ENCODE results near the gene COA8.

Gene COA8

GRCh38 chr14:103519043-103519836, 43.5 kb upstream of the COA8 start:
- TF ChIP-seq, protein P1, sequence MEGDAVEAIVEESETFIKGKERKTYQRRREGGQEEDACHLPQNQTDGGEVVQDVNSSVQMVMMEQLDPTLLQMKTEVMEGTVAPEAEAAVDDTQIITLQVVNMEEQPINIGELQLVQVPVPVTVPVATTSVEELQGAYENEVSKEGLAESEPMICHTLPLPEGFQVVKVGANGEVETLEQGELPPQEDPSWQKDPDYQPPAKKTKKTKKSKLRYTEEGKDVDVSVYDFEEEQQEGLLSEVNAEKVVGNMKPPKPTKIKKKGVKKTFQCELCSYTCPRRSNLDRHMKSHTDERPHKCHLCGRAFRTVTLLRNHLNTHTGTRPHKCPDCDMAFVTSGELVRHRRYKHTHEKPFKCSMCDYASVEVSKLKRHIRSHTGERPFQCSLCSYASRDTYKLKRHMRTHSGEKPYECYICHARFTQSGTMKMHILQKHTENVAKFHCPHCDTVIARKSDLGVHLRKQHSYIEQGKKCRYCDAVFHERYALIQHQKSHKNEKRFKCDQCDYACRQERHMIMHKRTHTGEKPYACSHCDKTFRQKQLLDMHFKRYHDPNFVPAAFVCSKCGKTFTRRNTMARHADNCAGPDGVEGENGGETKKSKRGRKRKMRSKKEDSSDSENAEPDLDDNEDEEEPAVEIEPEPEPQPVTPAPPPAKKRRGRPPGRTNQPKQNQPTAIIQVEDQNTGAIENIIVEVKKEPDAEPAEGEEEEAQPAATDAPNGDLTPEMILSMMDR (IDR thresholded peaks at IDR 0.05; ENCODE audit: low read depth, low read length), result no peak
- no peak overlapping the region for H3K4me3 ChIP-seq (ENCODE audit: low read depth, low read length)

- H3K4me3 ChIP-seq (ENCODE audit: low read depth, low read length), result no peak overlapping the region
- TF ChIP-seq, protein P1 (IDR thresholded peaks at IDR 0.05; ENCODE audit: low read depth, low read length), result no peak
Measured at GRCh38 chr14:103519837-103520212, 42.9 kb upstream of the COA8 start.

DNA sequence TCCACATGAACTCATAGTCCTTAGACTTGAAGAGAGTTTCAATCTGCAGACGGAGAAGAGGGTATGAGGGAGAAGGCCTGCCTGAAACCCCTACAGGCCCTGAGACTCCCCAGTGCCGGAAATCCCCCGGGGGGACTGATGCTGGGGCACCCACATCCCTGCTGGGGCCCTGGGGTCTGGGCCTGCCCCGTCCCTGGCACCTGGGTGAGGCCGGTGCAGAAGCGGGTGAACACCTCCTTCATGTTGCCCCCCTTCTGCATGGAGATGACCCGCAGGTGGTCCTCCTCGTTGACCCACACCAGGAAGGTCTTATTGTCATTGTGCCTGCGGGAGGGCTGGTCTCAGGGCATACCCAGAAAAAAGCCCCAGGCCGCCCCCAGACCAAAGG, 42.5 kb upstream of the COA8 start:
- TF ChIP-seq, protein P1 (IDR thresholded peaks at IDR 0.05; ENCODE audit: low read depth, low read length), result no peak
- H3K4me3 ChIP-seq (ENCODE audit: low read depth, low read length), result no peak overlapping the region

DNA sequence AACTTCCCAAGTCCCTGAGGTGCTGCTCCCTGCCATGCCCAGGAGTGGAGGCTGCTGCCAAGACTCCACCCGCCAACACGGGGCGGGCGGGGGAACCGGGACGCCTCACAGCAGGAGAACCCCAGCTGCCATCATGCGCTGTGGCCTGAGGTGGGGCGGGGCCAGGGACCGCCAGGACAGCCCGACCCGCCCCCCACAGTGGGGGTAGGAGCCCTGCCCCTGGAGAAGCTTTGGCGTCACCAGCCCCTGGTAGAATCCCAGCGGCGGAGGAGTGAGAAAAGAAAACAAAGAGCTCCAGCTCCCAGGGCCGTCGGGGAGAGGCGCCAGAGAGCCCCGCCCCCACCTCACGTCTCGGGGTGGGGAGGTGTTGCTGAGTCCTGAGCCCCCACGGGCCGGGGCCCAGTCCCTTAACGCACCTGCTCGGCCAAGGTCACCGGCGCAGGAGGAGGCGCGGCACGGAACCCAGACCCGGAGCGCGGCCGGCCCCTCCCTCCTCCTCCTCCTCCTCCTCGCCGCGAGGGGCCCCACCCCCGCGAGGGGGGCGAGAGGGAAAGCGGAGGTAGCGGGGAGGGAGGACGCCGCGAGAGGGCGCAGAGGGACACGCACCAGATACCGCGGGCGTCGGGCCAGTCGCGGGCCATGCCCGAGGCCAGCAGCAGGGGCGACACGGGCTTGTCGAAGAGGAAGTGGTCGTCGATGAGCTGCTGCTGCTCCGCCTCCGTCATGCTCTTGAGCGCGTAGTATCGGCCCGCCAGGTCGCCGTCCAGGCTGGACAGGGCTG, 41.9 kb upstream of the COA8 start:
- peak overlapping the region; percentile 53 for H3K4me3 ChIP-seq (ENCODE audit: low read depth, low read length)
- TF ChIP-seq, protein P1 (IDR thresholded peaks at IDR 0.05; ENCODE audit: low read depth, low read length), result peak; percentile 52

DNA sequence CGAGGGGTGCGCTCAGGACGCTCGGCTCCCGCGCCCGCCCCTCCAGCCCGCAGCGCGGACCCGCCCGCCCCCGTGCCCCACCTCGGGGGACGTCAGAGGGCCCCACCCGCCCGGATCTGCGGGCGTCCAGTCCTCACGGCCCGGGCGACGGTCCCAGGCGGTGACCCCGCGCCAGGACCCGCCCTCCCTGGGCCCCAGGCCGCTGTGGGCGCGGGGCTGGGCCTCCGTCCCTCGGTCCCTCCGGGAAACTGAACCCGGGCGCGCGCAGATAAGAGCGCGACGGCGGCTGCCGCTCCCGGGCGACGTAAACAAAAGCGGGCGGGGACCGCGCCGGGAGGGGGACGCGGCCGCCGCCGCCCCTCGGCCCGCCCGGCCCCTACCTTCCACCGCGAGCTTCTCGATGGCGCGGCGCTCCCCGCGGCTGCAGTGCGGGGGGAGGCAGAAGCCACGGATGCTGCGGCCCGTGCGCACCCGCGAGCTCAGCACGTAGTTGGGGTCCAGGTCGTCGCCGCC, 41.3 kb upstream of the COA8 start:
- peak overlapping the region; percentile 53 for H3K4me3 ChIP-seq (ENCODE audit: low read depth, low read length)
- TF ChIP-seq, protein P1 (IDR thresholded peaks at IDR 0.05; ENCODE audit: low read depth, low read length), result no peak

- H3K4me3 ChIP-seq (ENCODE audit: low read depth, low read length), result peak overlapping the region; percentile 53
- TF ChIP-seq, protein P1 (IDR thresholded peaks at IDR 0.05; ENCODE audit: low read depth, low read length), result no peak
Measured at GRCh38 chr14:103521951-103522563, 40.7 kb upstream of the COA8 start.
